Measurements from ENCODE around the gene C2orf42. TPM values are rescaled to one million over a fixed set of nuclear protein-coding genes. Genes with fewer than 3 reads are reported as not detected.
A peak's percentile ranks its signal among the peaks of the same experiment; 100 is the strongest.
"Not testable (repeated sequence)": the region's sequence is repeated elsewhere in the genome, so short reads cannot be mapped to it uniquely, and the experiment has no call there.

The C2orf42 gene
- 12.7 and 14.0 TPM in 2 replicates for total RNA-seq (2014; rRNA removed; shearing (Covaris generic); ENCODE audit: low replicate concordance)

DNA sequence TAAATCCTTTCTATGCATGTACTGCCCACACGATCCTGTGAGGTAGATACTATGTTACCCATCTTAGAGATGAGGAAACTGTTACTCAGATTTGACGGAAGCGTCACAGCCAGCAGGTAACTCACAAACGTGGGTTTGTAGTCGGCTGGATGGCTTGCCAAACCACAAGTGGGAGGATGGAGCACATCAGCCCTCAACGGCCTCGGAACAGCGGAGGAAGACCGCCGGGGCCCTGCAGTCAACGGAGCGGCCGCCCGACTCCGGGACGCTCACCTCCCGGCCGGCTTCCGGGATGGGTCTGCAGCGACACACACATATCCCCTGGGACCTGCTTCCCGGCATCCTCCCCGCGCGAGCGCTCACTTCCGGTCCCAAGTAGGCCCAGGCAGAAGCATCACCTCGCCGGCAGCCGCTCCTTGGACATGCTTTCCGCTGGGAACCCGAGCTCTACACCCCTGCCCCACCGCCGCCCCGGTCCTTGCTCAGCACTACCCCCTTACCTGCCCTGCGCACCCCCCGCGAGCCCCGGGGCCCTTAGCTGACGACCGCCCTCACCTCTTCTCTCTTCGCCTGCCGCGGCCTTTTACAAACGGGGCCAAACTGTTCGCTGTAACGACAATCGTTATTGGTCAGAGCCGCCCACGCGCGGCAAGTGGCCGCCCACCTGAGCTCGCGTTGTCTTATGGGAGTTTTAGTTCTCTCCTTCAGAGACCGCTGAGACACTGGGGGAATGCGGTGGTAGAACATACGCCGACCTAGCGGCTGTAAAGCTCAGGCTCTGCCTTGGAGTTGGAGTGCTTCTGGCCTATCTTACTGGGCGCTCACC lies at the start of gene C2orf42:
TSS of gene C2orf42 (minus strand) at position 602 of the 826 bp plus-strand sequence. CDS start 9,034 bp downstream, outside the sequence.
- in situ Hi-C loops (cut with HindIII; ENCODE audit: low pct_unique_long_range_greater_than_20kb, low sequenced_read_pairs): no loop called here
- DNase-seq (ENCODE audit: low read depth): peak; percentile 98

DNA sequence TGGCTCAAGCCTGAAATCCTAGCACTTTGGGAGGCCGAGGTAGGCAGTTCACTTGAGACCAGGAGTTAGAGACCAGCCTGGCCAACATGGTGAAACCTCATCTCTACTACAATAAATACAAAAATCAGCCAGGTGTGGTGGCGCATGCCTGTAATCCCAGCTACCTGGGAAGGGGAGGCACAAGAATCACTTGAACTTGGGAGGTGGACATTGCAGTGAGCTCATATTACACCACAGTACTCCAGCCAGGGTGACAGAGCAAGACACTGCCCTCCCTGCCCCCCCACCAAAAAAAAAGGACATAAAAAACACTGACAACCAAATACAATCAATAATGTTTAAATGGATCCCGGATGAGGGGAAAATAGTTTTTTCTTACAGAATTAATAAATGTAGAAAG lies 49.8 kb upstream of the C2orf42 start:
- DNase-seq (ENCODE audit: low read depth): no peak
- in situ Hi-C loops (cut with HindIII; ENCODE audit: low pct_unique_long_range_greater_than_20kb, low sequenced_read_pairs): no loop called here

DNA sequence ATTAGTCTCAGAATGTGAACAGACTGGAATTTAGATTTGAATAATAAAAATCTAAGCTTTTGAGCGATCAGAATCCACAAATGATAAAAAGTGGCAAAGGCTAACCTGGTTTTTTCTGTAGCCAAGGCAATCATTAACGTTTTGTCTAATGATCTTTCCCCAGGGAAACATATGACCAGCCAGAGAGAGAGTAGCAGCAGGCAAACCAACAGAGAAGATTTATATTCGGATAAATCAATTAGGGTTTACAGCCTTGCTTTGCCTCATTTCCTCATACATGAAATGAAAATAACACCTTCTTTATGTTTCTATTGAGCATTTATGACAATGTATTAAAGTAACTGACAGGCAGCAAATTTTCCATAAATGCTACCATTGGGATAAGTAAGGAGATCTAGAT lies 43.1 kb upstream of the C2orf42 start:
- no peak for DNase-seq (ENCODE audit: low read depth)
- in situ Hi-C loops (cut with HindIII; ENCODE audit: low pct_unique_long_range_greater_than_20kb, low sequenced_read_pairs): no loop called here

DNA sequence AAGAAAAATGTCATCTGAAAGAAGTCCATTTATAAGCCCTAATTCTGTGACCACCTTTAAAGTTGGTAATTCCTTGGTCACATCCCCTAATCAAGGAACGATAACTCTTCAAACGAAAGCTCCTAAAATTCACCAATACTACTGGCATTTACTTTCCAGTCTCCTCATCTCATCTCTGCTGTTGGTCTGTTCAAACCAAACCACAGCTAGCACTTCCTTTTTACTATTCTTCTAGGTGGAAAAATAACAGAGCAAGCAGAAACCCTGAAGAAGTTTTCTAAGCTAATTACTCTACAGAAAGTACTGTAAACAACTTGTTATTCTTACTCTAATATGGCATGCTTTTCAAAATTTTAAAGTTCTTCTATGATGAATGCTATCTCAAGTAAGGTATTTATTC lies 36.0 kb upstream of the C2orf42 start:
- DNase-seq (ENCODE audit: low read depth): no peak
- in situ Hi-C loops (cut with HindIII; ENCODE audit: low pct_unique_long_range_greater_than_20kb, low sequenced_read_pairs): no loop called here

DNA sequence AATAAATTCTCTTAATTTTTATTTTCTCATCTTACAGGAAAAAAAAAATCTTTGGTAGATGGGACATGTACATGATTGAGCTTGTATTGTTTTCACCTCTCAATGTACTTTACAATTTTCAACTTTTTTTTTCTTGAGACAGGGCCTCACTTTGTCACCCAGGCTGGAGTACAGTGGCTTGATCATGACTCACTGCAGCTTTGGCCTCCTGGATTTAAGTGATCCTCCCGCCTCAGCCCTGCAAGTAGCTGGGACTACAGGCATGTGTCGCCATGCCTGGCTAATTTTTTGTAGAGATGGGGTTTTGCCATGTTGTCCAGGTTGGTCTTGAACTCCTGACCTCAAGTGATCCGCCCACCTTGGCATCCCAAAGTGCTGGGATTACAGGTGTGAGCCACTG lies 32.5 kb upstream of the C2orf42 start:
- DNase-seq (ENCODE audit: low read depth): peak; percentile 14

DNA sequence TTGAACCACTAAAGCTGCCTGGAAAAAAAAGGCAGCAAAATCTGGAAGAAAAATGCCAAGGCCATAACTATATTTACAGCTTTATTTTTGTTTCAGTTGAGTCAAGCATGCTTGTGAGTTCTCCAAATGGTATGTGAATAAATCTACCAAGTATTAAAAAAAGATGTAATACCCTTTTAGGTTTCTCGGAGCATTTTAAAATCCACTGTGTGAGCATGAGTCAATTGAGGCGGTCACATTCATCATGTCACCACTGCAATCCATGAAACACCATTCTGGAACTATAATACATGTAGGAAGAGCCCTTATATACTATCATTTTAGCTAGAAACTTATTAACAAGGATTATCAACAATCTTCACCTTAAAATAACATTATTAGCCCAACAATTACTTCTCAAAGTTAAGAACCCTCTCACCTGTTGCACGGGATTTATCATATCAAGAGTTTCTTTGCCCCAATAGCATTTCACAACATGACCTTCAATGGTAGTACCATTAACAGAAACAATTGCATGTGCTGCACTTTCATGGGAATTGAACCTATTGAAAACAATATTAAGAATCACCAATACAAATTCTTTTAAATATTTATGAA lies 24.2 kb upstream of the C2orf42 start:
- no peak for DNase-seq (ENCODE audit: low read depth)
- in situ Hi-C loops (cut with HindIII; ENCODE audit: low pct_unique_long_range_greater_than_20kb, low sequenced_read_pairs): no loop called here

More for the DNA sequence above, 32.5 kb upstream of the C2orf42 start:
- in situ Hi-C loops (cut with HindIII; ENCODE audit: low pct_unique_long_range_greater_than_20kb, low sequenced_read_pairs): not testable (repeated sequence)

DNA sequence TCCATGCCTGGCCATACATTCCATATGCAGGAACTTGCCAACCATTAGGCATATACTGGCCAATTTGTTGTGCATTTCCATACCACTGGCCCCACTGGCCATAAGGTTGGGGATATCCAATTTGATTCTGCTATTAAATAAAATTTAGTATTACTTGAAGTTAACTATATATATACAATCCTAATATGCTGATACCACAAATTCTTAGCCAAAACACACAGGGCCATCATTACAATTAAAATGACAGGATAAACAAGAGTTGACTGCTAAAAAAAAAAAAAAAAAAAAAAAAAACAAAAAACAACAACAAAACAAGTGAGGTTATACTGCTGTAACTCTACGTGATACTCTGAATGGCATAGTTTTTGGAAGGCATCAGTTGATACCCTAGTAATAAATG lies 23.5 kb upstream of the C2orf42 start:
- DNase-seq (ENCODE audit: low read depth): no peak
- in situ Hi-C loops (cut with HindIII; ENCODE audit: low pct_unique_long_range_greater_than_20kb, low sequenced_read_pairs): no loop called here

DNA sequence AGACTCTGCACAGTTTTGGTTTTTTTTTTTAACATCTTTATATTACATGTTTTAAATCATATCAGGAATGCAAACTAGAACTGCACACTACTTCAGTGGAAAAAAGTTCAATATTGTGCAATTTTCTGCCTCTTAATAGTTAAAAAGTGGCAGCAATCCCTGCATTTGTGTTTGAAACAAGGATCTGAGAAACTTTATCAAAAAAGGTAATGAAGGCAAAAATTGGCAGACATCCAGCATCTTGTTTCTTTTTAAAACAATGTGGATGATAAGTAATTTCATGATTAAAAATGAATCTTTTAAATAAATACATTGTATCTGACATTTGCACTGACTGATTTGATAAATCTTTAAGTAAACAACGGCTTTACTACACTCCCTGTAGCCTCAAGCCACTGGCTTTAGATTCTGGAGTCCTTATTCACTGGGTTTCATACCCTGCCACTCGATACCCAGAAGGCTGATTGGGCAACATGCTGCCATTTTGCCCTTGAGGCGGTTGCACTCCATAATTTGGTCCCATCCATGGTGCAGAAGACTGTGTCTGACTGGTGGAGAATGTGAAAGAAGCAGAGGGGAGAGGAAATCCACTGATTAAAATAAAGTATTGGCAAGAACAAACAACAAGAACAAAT lies 21.6 kb upstream of the C2orf42 start:
- in situ Hi-C loops (cut with HindIII; ENCODE audit: low pct_unique_long_range_greater_than_20kb, low sequenced_read_pairs): no loop called here
- no peak for DNase-seq (ENCODE audit: low read depth)

DNA sequence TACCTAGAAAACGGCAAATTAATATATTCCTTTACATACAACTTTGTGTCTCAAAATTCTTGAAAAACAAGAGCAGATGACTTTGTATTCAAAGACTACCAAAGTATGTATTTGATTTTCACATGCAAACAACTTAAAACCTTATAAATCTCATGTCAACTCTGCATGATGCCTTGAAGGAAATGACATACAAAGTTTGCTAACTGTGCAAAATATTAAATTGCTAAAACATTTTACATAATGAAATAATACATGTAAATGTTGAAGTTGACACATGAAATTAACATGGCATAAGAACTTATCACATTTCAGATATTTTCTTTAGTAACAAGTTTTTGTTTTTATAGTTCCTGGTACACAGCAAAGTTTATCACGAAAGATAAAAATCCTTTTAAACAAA lies 20.8 kb upstream of the C2orf42 start:
- no peak for DNase-seq (ENCODE audit: low read depth)
- in situ Hi-C loops (cut with HindIII; ENCODE audit: low pct_unique_long_range_greater_than_20kb, low sequenced_read_pairs): no loop called here

DNA sequence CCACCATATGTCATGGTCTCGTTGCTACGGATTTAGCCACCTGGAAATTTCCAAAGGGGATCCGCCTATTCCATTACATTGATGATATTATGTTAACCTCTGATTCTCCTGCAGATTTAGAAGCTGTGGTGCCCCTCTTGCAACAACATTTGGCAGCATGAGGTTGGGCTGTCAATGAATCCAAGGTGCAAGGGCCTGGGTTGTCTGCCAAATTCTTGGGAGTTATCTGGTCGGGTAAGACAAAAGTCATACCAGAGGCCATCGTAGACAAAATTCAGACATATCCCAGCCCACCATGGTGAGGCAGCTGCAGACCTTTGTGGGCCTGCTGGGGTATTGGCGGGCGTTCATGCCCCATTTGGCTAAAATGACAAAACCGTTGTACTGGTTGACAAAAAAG lies 13.6 kb upstream of the C2orf42 start:
- in situ Hi-C loops (cut with HindIII; ENCODE audit: low pct_unique_long_range_greater_than_20kb, low sequenced_read_pairs): no loop called here
- no peak for DNase-seq (ENCODE audit: low read depth)

DNA sequence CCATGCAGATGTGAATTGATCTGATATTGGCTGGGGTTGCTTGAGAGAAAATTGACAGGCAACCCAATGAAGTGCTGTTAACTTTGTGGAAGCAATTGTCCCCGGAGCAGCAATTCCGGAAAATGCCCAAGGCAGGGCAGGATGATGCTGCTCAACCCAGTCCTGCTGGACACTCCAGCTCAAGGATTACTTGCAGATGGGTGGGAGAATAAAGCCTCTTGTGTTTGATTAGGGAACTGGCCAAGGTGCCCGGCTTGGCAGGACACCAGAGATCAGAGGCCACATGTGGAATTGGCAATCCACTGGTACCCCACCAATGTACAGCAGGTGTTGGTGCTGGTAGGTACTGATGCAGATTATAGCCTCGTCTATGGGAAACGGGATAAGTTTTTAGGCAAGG lies 12.3 kb upstream of the C2orf42 start:
- in situ Hi-C loops (cut with HindIII; ENCODE audit: low pct_unique_long_range_greater_than_20kb, low sequenced_read_pairs): no loop called here
- DNase-seq (ENCODE audit: low read depth): no peak

DNA sequence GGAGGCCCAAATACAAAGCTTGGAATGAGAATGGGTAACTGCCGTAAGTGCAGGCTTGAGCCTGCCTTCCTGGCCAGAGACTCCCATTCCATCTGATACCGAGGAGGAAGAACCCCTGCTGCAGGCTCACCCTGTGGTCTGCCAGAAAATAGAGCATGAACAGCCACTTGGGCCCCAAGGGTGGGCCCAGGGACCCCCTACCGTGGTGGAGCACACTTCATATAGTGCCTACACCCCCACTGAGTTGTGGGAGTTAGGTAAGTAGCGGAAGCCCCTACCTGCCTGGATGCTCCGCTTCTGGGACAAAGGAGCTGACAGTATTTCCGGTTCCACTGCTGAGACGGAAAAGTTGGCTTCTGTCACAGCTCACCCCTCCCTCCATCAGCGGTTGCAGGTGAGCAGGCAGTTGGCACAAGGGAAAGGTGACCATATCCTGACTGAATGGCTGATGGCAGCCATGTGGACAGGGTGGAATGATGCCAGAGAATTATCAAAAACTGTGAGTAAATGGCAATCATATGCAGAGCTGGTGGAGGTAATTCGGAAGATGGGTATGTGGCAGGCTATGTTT lies 11.5 kb upstream of the C2orf42 start:
- in situ Hi-C loops (cut with HindIII; ENCODE audit: low pct_unique_long_range_greater_than_20kb, low sequenced_read_pairs): no loop called here
- DNase-seq (ENCODE audit: low read depth): no peak

DNA sequence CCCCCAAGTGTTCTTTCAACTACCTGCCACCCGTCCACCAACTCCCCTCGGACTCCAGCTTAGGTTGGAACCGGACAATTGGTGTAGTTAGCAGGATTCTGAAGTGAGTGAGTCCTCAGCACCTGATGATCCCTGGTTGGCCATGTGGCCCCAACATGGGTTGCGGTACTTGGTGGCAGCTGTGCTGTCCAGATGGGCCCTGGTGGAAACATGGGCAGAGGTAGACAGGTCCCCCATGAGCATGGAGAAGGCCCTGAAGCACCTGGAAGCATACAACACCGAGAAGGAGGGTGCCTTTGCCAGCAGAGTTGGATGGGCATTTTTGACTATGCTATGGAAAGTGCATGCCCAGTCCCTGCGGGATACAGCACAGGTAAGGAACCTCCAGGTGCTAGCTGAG lies 11.0 kb upstream of the C2orf42 start:
- in situ Hi-C loops (cut with HindIII; ENCODE audit: low pct_unique_long_range_greater_than_20kb, low sequenced_read_pairs): no loop called here
- DNase-seq (ENCODE audit: low read depth): no peak

DNA sequence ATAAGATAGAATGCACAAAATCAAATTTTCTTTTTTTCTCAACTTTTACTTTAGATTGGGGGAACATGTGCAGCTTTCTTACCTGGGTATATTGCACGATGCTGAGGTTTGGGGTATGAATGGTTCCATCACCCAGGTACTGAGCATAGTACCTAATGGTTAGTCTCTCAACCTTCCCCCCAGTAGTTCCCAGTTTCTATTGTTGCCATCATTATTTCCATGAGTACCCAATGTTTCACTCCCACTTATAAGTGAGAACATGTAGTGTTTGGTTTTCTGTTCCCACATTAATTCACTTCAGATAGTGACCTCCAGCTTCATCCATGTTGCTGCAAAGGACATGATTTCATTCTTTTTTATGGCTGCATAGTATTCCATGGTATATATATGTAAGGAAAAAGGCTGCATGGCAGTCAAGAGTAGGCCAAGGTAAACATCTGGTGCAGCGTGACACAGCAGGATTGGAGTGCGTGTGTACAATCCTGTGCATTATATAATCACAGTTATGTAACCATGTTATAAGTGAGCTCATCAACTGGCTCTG lies 10.5 kb upstream of the C2orf42 start:
- DNase-seq (ENCODE audit: low read depth): no peak
- in situ Hi-C loops (cut with HindIII; ENCODE audit: low pct_unique_long_range_greater_than_20kb, low sequenced_read_pairs): no loop called here

DNA sequence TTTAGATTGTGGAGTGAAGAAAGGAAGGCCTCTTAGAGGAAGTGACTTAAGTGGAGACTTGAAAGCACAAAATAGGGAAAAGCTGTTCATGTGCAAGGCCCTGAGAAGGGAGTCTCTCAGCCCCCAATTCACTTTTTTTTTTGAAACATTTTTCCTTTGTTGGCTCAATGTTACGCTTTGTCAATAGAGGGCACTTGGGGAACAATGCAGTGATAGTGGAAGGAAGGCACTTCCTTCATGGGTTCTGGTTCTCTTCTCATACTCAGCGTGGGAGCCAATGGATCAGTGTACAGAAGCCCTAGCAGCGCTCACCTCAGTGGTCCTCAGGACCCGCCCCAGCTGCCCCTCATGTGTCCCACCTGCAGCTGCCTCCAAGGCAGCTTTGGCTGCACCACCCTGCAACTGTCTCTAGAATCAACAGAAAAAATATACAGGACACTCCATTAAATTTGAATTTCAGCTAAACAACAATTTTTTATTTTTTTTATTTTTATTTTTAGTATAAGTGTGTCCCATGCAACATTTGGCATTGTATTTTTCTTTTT lies 8.6 kb upstream of the C2orf42 start:
- in situ Hi-C loops (cut with HindIII; ENCODE audit: low pct_unique_long_range_greater_than_20kb, low sequenced_read_pairs): no loop called here
- no peak for DNase-seq (ENCODE audit: low read depth)

DNA sequence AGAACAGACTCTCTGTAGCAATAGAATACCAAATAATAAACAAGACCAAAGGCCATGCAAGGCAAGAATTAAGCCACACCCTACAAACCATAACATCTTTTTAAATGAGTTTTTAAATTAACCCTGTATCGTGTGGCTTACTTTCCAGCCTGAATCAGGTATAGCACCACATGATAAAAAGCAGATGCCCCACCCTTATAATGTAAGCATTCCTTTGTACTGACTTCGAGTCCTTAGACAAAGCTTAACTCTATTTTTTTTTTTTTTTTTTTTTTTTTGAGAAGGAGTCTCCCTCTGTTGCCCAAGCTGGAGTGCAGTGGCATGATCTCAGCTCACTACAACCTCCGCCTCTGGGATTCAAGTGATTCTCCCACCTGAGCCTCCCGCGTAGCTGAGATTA lies 1.7 kb upstream of the C2orf42 start:
- no peak for DNase-seq (ENCODE audit: low read depth)
- in situ Hi-C loops (cut with HindIII; ENCODE audit: low pct_unique_long_range_greater_than_20kb, low sequenced_read_pairs): no loop called here

DNA sequence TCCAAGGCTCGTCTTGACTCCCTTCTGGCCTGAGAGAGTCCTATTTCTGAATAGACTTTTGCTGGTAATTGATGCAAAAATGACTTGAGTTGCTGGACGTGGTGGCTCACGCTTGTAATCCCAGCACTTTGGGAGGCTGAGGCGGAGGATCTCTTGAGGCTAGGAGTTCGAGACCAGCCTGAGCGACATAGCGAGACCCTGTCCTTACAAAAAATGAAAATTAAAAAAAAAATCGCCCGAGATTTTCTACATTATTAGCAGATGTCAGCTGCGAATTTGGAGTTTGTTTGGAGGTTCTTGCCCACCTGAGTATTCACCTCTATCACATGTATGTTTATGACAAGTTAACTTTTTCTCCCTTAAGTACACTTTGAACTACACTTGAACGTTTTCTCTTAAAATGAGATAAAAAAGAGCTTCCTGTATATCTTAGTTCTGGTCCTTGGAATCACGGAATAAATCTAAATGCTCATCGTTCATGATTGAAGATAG lies 471 bp upstream of the C2orf42 start:
- DNase-seq (ENCODE audit: low read depth): no peak
- in situ Hi-C loops (cut with HindIII; ENCODE audit: low pct_unique_long_range_greater_than_20kb, low sequenced_read_pairs): no loop called here

DNA sequence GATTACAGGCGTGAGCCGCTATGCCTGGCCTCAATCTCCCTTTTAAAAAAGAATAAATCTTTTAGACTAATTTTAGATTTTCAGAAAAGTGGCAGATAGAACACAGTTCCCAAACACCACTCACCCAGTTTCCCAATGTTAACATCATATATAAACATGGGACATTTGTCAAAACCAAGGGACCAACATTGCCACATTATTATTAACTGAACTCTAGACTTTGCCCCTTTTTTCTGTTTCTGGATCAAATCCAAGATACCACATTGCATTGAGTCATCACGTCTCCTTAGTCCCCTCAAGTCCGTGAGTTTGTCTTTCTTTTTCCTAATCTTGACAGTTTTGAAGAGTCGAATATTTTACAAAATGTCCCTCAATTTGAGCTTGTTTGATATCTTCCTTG lies 2.4 kb downstream of the C2orf42 start:
- in situ Hi-C loops (cut with HindIII; ENCODE audit: low pct_unique_long_range_greater_than_20kb, low sequenced_read_pairs): no loop called here
- peak; percentile 32 for DNase-seq (ENCODE audit: low read depth)

Data from Caki2 (cell line).